HG02884 (cell line): ENCODE measurements around the gene RELN.
"Not testable (repeated sequence)": the region's sequence is repeated elsewhere in the genome, so short reads cannot be mapped to it uniquely, and the experiment has no call there.

ENCODE experiments used
- ATAC-seq: cut with Tn5 transposase; IDR thresholded peaks from one replicate; pipeline ENCODE4 v1.9.1; 2021; ENCODE audit warnings: mild to moderate bottlenecking, moderate library complexity; ENCODE audit not compliant: unreplicated experiment

The RELN gene

GRCh38 chr7:103896826-103897225, 92.6 kb downstream of the RELN start:
- not testable (repeated sequence) for ATAC-seq

- ATAC-seq, result no peak
Observed at GRCh38 chr7:103894656-103895596, 94.5 kb downstream of the RELN start.

GRCh38 chr7:103893350-103893749, 96.1 kb downstream of the RELN start:
- ATAC-seq, result no peak

- no peak for ATAC-seq
Observed at GRCh38 chr7:103889451-103889850, 100.0 kb downstream of the RELN start.

- no peak for ATAC-seq
Observed at GRCh38 chr7:103888603-103889153, 100.8 kb downstream of the RELN start.

- no peak for ATAC-seq
Observed at GRCh38 chr7:103887853-103888602, 101.4 kb downstream of the RELN start.

GRCh38 chr7:103887050-103887449, 102.4 kb downstream of the RELN start:
- ATAC-seq, result no peak

- ATAC-seq, result no peak
Observed at GRCh38 chr7:103879928-103880600, 109.4 kb downstream of the RELN start.

- no peak for ATAC-seq
Observed at GRCh38 chr7:103879411-103879810, 110.0 kb downstream of the RELN start.

- no peak for ATAC-seq
Observed at GRCh38 chr7:103877565-103877964, 111.9 kb downstream of the RELN start.

GRCh38 chr7:103875718-103876117, 113.7 kb downstream of the RELN start:
- no peak for ATAC-seq

GRCh38 chr7:103871473-103871872, 118.0 kb downstream of the RELN start:
- no peak for ATAC-seq

- no peak for ATAC-seq
Observed at GRCh38 chr7:103870664-103871063, 118.8 kb downstream of the RELN start.

GRCh38 chr7:103867874-103868273, 121.6 kb downstream of the RELN start:
- ATAC-seq, result no peak

- ATAC-seq, result no peak
Observed at GRCh38 chr7:103866919-103867318, 122.5 kb downstream of the RELN start.

GRCh38 chr7:103865442-103865841, 124.0 kb downstream of the RELN start:
- ATAC-seq, result no peak

- no peak for ATAC-seq
Observed at GRCh38 chr7:103862302-103863035, 127.0 kb downstream of the RELN start.

GRCh38 chr7:103859709-103860108, 129.7 kb downstream of the RELN start:
- no peak for ATAC-seq

GRCh38 chr7:103857435-103857834, 132.0 kb downstream of the RELN start:
- no peak for ATAC-seq

GRCh38 chr7:103856929-103857328, 132.5 kb downstream of the RELN start:
- ATAC-seq, result no peak
